Subcutaneous abdominal adipose tissue (tissue), 5 donors: Measurements from ENCODE around the gene ALG9.

Source experiments
- H3K27ac ChIP-seq: one replicate; pipeline ENCODE4 v1.7.0; 2013; ENCODE audit warnings: low read depth, mild to moderate bottlenecking, inconsistent platforms, low read length, moderate library complexity
- H3K27me3 ChIP-seq, 5 donors: one replicate each; pipeline ENCODE4 v1.7.0; 2013; ENCODE audit warnings: low read length in 5 of 5, inconsistent platforms in 1 of 5; ENCODE audit not compliant: control insufficient read depth in 5 of 5, insufficient read depth in 4 of 5
- H3K36me3 ChIP-seq, 5 donors: one replicate each; pipeline ENCODE4 v1.7.0; 2013; ENCODE audit warnings: low read length in 5 of 5; ENCODE audit not compliant: control insufficient read depth in 5 of 5, insufficient read depth in 5 of 5
- H3K4me1 ChIP-seq, 5 donors: one replicate each; pipeline ENCODE4 v1.7.0; 2013; ENCODE audit warnings: low read length in 5 of 5, mild to moderate bottlenecking in 3 of 5, moderate library complexity in 1 of 5; ENCODE audit not compliant: control insufficient read depth in 5 of 5, insufficient read depth in 5 of 5
- H3K4me3 ChIP-seq, 5 donors: one replicate each; pipeline ENCODE4 v1.7.0; 2013; ENCODE audit warnings: low read length in 5 of 5, low read depth in 1 of 5
- H3K9ac ChIP-seq, 5 donors: one replicate each; pipeline ENCODE4 v1.7.0; 2013; ENCODE audit warnings: low read length in 5 of 5, mild to moderate bottlenecking in 4 of 5, moderate library complexity in 3 of 5
- H3K9me3 ChIP-seq, 5 donors: one replicate each; pipeline ENCODE4 v1.7.0; 2013; ENCODE audit warnings: low read length in 5 of 5; ENCODE audit not compliant: control insufficient read depth in 5 of 5
- donor health status: healthy.
- donor health status: healthy.
- donor health status: healthy.
- donor health status: healthy.
- donor health status: healthy.

Gene ALG9

DNA sequence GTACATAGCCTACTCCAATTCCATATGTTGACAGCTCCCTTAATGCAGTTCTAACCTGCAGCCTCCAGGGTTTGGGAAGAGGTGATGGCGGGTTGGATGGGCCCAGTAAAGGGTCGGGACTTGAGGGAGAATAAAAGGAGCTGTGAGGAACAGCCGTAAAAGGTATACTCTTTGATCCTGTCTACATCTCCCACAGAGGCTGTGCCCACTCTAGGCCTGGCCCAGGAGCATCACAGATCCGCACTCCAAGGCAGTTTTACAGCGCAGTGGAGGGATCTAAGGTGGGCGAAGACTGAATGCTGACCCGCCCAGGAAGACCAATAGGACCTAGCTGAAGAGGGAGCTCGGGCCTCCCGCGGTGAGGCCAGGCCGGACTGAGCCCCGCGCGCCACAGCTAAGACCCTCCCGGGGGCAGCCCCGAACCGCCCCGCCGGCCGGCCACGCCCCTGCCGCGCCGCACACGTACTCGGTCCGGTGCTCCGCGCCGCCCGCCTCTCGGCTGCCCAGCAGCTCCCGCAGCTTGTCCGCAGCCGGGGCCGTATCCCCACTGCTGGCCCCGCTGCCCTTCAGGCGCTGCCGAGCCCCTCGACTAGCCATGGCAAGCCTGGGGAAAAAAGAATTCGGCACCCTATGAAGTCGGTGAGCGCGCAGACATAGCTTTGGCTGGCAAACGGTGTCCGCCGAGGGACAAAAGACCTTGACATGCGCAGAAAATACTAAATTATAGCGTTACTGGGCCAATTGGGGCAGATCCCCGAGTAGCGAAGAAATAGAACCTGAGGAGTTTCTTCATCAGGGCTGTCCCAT lies at the start of gene ALG9:
Gene ALG9, minus strand, starts transcription at position 696 of the 807 bp plus-strand sequence. Its CDS starts 99 bp downstream, at position 597.
- Histone ChIP-seq H3K36me3 (peaks cover 19 to 37% (median 25%) of the 10 kb centered on the region in 5 donors), H3K27me3 (no peaks in the 10 kb centered on the region), H3K4me3 (peak within 1 kb of the TSS; percentile 81 to 98 (median 95)), H3K4me1 (peaks cover 3 to 20% (median 16%) of the 10 kb centered on the region in 5 donors), H3K27ac (peak within 1 kb of the TSS; percentile 85), H3K9me3 (no peaks in the 10 kb centered on the region), H3K9ac (peak within 1 kb of the TSS; percentile 82 to 93 (median 84))

DNA sequence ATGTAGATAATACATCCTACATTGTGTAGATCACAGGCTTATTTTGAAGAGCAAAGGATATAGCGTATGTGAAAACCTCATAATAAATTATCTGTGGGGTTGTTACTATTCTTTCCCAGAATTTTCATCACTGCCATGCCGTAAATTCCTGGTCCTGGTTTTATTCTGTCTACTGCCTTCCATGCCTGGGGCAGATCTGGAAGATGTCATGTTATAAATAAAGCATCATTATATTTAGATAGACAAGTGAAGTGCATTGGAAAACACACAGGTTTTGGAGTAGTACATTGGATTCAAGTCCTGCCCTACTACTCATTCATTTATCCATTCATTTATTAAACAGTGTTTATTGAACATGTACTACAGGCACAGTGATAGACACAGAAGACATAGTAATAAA lies 49.5 kb upstream of the ALG9 start:
- no peak overlapping the region for H3K9ac ChIP-seq
- no peaks in the 10 kb centered on the region for H3K27me3 ChIP-seq
- peaks cover 3 to 45% (median 37%) of the 10 kb centered on the region in 5 donors for H3K4me1 ChIP-seq
- no peaks in the 10 kb centered on the region for H3K9me3 ChIP-seq
- H3K36me3 ChIP-seq = no peaks in the 10 kb centered on the region
- peak overlapping the region; percentile 94 for H3K27ac ChIP-seq
- no peak overlapping the region for H3K4me3 ChIP-seq

- H3K27me3 ChIP-seq = no peaks in the 10 kb centered on the region
- H3K27ac ChIP-seq = peak within 1 kb of the TSS; percentile 55
- no peaks in the 10 kb centered on the region for H3K9me3 ChIP-seq
- peak within 1 kb of the TSS in 1 of 5 donors; percentile 22 for H3K9ac ChIP-seq
- peak within 1 kb of the TSS in 4 of 5 donors; percentile 29 to 44 (median 40) for H3K4me3 ChIP-seq
- H3K36me3 ChIP-seq = no peaks in the 10 kb centered on the region
- H3K4me1 ChIP-seq = peaks cover 6 to 39% (median 37%) of the 10 kb centered on the region in 5 donors
Observed at GRCh38 chr11:111918390-111919256, 47.2 kb upstream of the ALG9 start, which contains the start of gene C11orf52. Gene C11orf52, plus strand, starts transcription at chr11:111918913. Its CDS starts 60 bp downstream, at chr11:111918973.

- Histone ChIP-seq H3K27me3 (peaks cover 0 to 5% (median 0%) of the 10 kb centered on the region in 5 donors), H3K27ac (peak overlapping the region; percentile 55), H3K36me3 (no peaks in the 10 kb centered on the region), H3K4me1 (peaks cover 6 to 40% (median 37%) of the 10 kb centered on the region in 5 donors), H3K9ac (no peak overlapping the region), H3K4me3 (no peak overlapping the region), H3K9me3 (no peaks in the 10 kb centered on the region)
Observed at GRCh38 chr11:111917788-111918187, 46.4 kb upstream of the ALG9 start.

- Histone ChIP-seq H3K27ac (no peak overlapping the region), H3K4me1 (peaks cover 6 to 36% (median 34%) of the 10 kb centered on the region in 5 donors)
Observed at GRCh38 chr11:111917312-111917711, 45.9 kb upstream of the ALG9 start.

GRCh38 chr11:111916768-111917167 lies 45.4 kb upstream of the ALG9 start:
- H3K27ac ChIP-seq = no peak overlapping the region
- H3K27me3 ChIP-seq = peaks cover 0 to 5% (median 0%) of the 10 kb centered on the region in 5 donors
- H3K4me3 ChIP-seq = no peak overlapping the region
- H3K9me3 ChIP-seq = no peaks in the 10 kb centered on the region
- H3K36me3 ChIP-seq = no peaks in the 10 kb centered on the region
- H3K4me1 ChIP-seq = peaks cover 8 to 39% (median 34%) of the 10 kb centered on the region in 5 donors
- no peak overlapping the region for H3K9ac ChIP-seq

More at GRCh38 chr11:111917312-111917711, 45.9 kb upstream of the ALG9 start:
- no peaks in the 10 kb centered on the region for H3K9me3 ChIP-seq
- H3K4me3 ChIP-seq = no peak overlapping the region
- no peaks in the 10 kb centered on the region for H3K36me3 ChIP-seq
- H3K27me3 ChIP-seq = peaks cover 0 to 5% (median 0%) of the 10 kb centered on the region in 5 donors
- H3K9ac ChIP-seq = no peak overlapping the region

DNA sequence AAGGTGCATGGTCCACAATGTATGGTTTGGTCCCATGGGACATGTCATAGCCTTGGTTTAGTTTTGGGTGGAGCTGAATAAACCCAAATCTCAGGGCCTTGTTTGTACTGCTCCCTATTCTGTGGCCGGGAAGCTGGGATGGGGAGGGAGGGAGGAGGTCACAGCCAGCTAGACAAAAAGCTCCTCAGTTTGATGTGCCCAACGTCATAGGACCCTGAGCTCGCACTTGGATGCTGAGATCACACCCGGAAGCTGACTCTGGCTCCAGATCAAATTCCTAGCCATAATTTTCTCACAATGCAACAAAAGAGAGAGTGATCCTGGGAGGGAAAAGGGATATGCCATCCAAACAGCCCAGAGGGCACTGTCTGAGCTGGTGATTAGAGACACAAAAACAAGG lies 42.6 kb upstream of the ALG9 start:
- H3K27me3 ChIP-seq = peaks cover 0 to 5% (median 0%) of the 10 kb centered on the region in 5 donors
- H3K9ac ChIP-seq = peak overlapping the region in 4 of 5 donors; percentile 59 to 89 (median 80)
- peaks cover 4 to 12% (median 7%) of the 10 kb centered on the region in 5 donors for H3K36me3 ChIP-seq
- peak overlapping the region; percentile 96 for H3K27ac ChIP-seq
- H3K4me1 ChIP-seq = peaks cover 10 to 64% (median 57%) of the 10 kb centered on the region in 5 donors
- peak overlapping the region; percentile 62 to 83 (median 73) for H3K4me3 ChIP-seq
- H3K9me3 ChIP-seq = no peaks in the 10 kb centered on the region

- no peaks in the 10 kb centered on the region for H3K9me3 ChIP-seq
- peak overlapping the region; percentile 31 to 89 (median 79) for H3K9ac ChIP-seq
- H3K27ac ChIP-seq = peak overlapping the region; percentile 96
- peaks cover 11 to 64% (median 58%) of the 10 kb centered on the region in 5 donors for H3K4me1 ChIP-seq
- peaks cover 0 to 5% (median 0%) of the 10 kb centered on the region in 5 donors for H3K27me3 ChIP-seq
- peaks cover 8 to 18% (median 14%) of the 10 kb centered on the region in 5 donors for H3K36me3 ChIP-seq
- peak overlapping the region; percentile 62 to 83 (median 73) for H3K4me3 ChIP-seq
Observed at GRCh38 chr11:111913031-111913861, 41.9 kb upstream of the ALG9 start.

DNA sequence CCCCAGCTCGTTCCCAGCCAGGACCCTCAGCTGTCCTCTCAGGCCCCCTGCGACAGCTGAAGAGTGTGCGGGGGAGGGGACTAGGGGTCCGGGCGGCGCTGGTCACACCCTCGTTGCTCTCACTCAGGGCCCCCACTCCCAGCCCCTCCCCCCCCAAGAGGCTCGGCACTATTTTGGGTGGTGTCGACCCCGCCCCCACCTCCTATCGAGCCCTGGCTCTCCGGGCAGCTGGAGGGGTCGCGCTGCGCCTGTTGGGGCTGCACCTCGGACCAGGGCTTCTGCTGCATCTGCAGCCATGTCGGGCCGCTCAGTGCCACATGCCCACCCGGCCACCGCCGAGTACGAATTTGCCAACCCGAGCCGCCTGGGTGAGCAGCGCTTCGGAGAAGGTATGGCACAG lies 41.2 kb upstream of the ALG9 start, which contains the start of gene HSPB2:
Gene HSPB2, plus strand, starts transcription at position 200 of the 400 bp plus-strand sequence. Its CDS starts 96 bp downstream, at position 296.
- Histone ChIP-seq H3K4me3 (peak within 1 kb of the TSS; percentile 62 to 87 (median 76)), H3K4me1 (peaks cover 11 to 65% (median 64%) of the 10 kb centered on the region in 5 donors), H3K36me3 (peaks cover 8 to 22% (median 15%) of the 10 kb centered on the region in 5 donors), H3K9me3 (no peaks in the 10 kb centered on the region), H3K9ac (peak within 1 kb of the TSS; percentile 68 to 96 (median 81)), H3K27me3 (peaks cover 0 to 5% (median 0%) of the 10 kb centered on the region in 5 donors), H3K27ac (peak within 1 kb of the TSS; percentile 96)
